ENCODE data around the gene NMNAT2.
"Not testable (repeated sequence)": the region's sequence is repeated elsewhere in the genome, so short reads cannot be mapped to it uniquely, and the experiment has no call there.

Gene NMNAT2

GRCh38 chr1:183431840-183432547 lies 13.8 kb upstream of the NMNAT2 start:
- Histone ChIP-seq H3K79me1 (ENCODE audit: low read length) (no peaks in the 10 kb centered on the region), H3K56ac (ENCODE audit: low read length) (no peak overlapping the region), H3K9ac (ENCODE audit: low read length) (no peak overlapping the region), H3K23ac (ENCODE audit: low read length) (no peak overlapping the region), H3K36me3 (ENCODE audit: control insufficient read depth, insufficient read depth, low read length) (no peaks in the 10 kb centered on the region), H2BK120ac (ENCODE audit: low read depth, low read length) (no peak overlapping the region), H3K27me3 (ENCODE audit: insufficient read depth, low read length, poor library complexity) (no peaks in the 10 kb centered on the region), H3K4me3 (ENCODE audit: low read length) (no peak overlapping the region), H4K8ac (ENCODE audit: low read depth, low read length) (no peak overlapping the region), H2BK15ac (replicated peaks; ENCODE audit: low read depth) (no peak overlapping the region), H3K18ac (ENCODE audit: low read length) (no peak overlapping the region), H3K27ac (ENCODE audit: low read depth, low read length) (no peak overlapping the region), H3K4me1 (ENCODE audit: control insufficient read depth, low read depth, low read length) (no peaks in the 10 kb centered on the region), H3K4ac (ENCODE audit: low read depth, low read length) (no peak overlapping the region), H2BK5ac (ENCODE audit: low read length) (no peak overlapping the region), H3K4me2 (ENCODE audit: low read length) (no peak overlapping the region), H2AK5ac (ENCODE audit: low read length) (no peak overlapping the region), H3K79me2 (ENCODE audit: control insufficient read depth, insufficient read depth, low read length) (no peaks in the 10 kb centered on the region), H4K5ac (ENCODE audit: low read length) (no peak overlapping the region)
- no CpG with 5 or more reads among the region's 4 CpGs for WGBS (ENCODE audit: extremely low coverage, insufficient coverage, low lambda C conversion rate)
- DNase-seq: no peak

GRCh38 chr1:183427591-183427990 lies 9.4 kb upstream of the NMNAT2 start:
- H3K79me2 ChIP-seq (ENCODE audit: control insufficient read depth, insufficient read depth, low read length); H4K8ac ChIP-seq (ENCODE audit: low read depth, low read length); H3K36me3 ChIP-seq (ENCODE audit: control insufficient read depth, insufficient read depth, low read length); H3K18ac ChIP-seq (ENCODE audit: low read length); H4K5ac ChIP-seq (ENCODE audit: low read length); H2BK120ac ChIP-seq (ENCODE audit: low read depth, low read length); H3K56ac ChIP-seq (ENCODE audit: low read length); H3K27me3 ChIP-seq (ENCODE audit: insufficient read depth, low read length, poor library complexity); H2BK15ac ChIP-seq (replicated peaks; ENCODE audit: low read depth); H3K4me1 ChIP-seq (ENCODE audit: control insufficient read depth, low read depth, low read length); H3K23ac ChIP-seq (ENCODE audit: low read length); H2BK5ac ChIP-seq (ENCODE audit: low read length); H3K27ac ChIP-seq (ENCODE audit: low read depth, low read length); DNase-seq; H3K4me2 ChIP-seq (ENCODE audit: low read length); H2AK5ac ChIP-seq (ENCODE audit: low read length); H3K9ac ChIP-seq (ENCODE audit: low read length); H3K4ac ChIP-seq (ENCODE audit: low read depth, low read length); H3K4me3 ChIP-seq (ENCODE audit: low read length); H3K79me1 ChIP-seq (ENCODE audit: low read length): not testable (repeated sequence)
- WGBS (ENCODE audit: extremely low coverage, insufficient coverage, low lambda C conversion rate): no CpG with 5 or more reads among the region's 3 CpGs

GRCh38 chr1:183424691-183425090 lies 6.5 kb upstream of the NMNAT2 start:
- Histone ChIP-seq H4K8ac (ENCODE audit: low read depth, low read length) (no peak overlapping the region), H3K9ac (ENCODE audit: low read length) (no peak overlapping the region), H3K27me3 (ENCODE audit: insufficient read depth, low read length, poor library complexity) (no peaks in the 10 kb centered on the region), H3K79me1 (ENCODE audit: low read length) (no peaks in the 10 kb centered on the region), H3K56ac (ENCODE audit: low read length) (no peak overlapping the region), H2BK120ac (ENCODE audit: low read depth, low read length) (no peak overlapping the region), H3K4me1 (ENCODE audit: control insufficient read depth, low read depth, low read length) (no peaks in the 10 kb centered on the region), H3K4me3 (ENCODE audit: low read length) (no peak overlapping the region), H3K18ac (ENCODE audit: low read length) (no peak overlapping the region), H3K23ac (ENCODE audit: low read length) (no peak overlapping the region), H2BK15ac (replicated peaks; ENCODE audit: low read depth) (no peak overlapping the region), H4K5ac (ENCODE audit: low read length) (no peak overlapping the region), H3K79me2 (ENCODE audit: control insufficient read depth, insufficient read depth, low read length) (no peaks in the 10 kb centered on the region), H3K27ac (ENCODE audit: low read depth, low read length) (no peak overlapping the region), H2AK5ac (ENCODE audit: low read length) (no peak overlapping the region), H3K4ac (ENCODE audit: low read depth, low read length) (no peak overlapping the region), H2BK5ac (ENCODE audit: low read length) (no peak overlapping the region), H3K4me2 (ENCODE audit: low read length) (no peak overlapping the region), H3K36me3 (ENCODE audit: control insufficient read depth, insufficient read depth, low read length) (no peaks in the 10 kb centered on the region)
- no peak for DNase-seq

- Histone ChIP-seq H3K4me3 (ENCODE audit: low read length) (no peak overlapping the region), H4K8ac (ENCODE audit: low read depth, low read length) (no peak overlapping the region), H3K4ac (ENCODE audit: low read depth, low read length) (no peak overlapping the region), H3K4me1 (ENCODE audit: control insufficient read depth, low read depth, low read length) (no peaks in the 10 kb centered on the region), H3K27me3 (ENCODE audit: insufficient read depth, low read length, poor library complexity) (no peaks in the 10 kb centered on the region), H3K9ac (ENCODE audit: low read length) (no peak overlapping the region), H3K79me2 (ENCODE audit: control insufficient read depth, insufficient read depth, low read length) (no peaks in the 10 kb centered on the region), H3K79me1 (ENCODE audit: low read length) (no peaks in the 10 kb centered on the region), H2BK120ac (ENCODE audit: low read depth, low read length) (no peak overlapping the region), H2BK5ac (ENCODE audit: low read length) (no peak overlapping the region), H2AK5ac (ENCODE audit: low read length) (no peak overlapping the region), H3K18ac (ENCODE audit: low read length) (no peak overlapping the region), H2BK15ac (replicated peaks; ENCODE audit: low read depth) (no peak overlapping the region), H3K27ac (ENCODE audit: low read depth, low read length) (no peak overlapping the region), H3K56ac (ENCODE audit: low read length) (no peak overlapping the region), H3K36me3 (ENCODE audit: control insufficient read depth, insufficient read depth, low read length) (no peaks in the 10 kb centered on the region), H3K4me2 (ENCODE audit: low read length) (no peak overlapping the region), H4K5ac (ENCODE audit: low read length) (no peak overlapping the region), H3K23ac (ENCODE audit: low read length) (no peak overlapping the region)
- DNase-seq: no peak
- no CpG with 5 or more reads among the region's 1 CpG for WGBS (ENCODE audit: extremely low coverage, insufficient coverage, low lambda C conversion rate)
These were observed 5.4 kb upstream of the NMNAT2 start for GRCh38 chr1:183423541-183423940.

GRCh38 chr1:183419399-183419798 lies 1.2 kb upstream of the NMNAT2 start:
- Histone ChIP-seq H3K4ac (ENCODE audit: low read depth, low read length) (no peak overlapping the region), H3K18ac (ENCODE audit: low read length) (no peak overlapping the region), H3K36me3 (ENCODE audit: control insufficient read depth, insufficient read depth, low read length) (no peaks in the 10 kb centered on the region), H2AK5ac (ENCODE audit: low read length) (no peak overlapping the region), H3K4me3 (ENCODE audit: low read length) (no peak overlapping the region), H2BK15ac (replicated peaks; ENCODE audit: low read depth) (no peak overlapping the region), H2BK120ac (ENCODE audit: low read depth, low read length) (no peak overlapping the region), H3K27me3 (ENCODE audit: insufficient read depth, low read length, poor library complexity) (peaks cover 6% of the 10 kb centered on the region), H3K23ac (ENCODE audit: low read length) (no peak overlapping the region), H2BK5ac (ENCODE audit: low read length) (no peak overlapping the region), H3K4me1 (ENCODE audit: control insufficient read depth, low read depth, low read length) (peaks cover 2% of the 10 kb centered on the region), H3K79me1 (ENCODE audit: low read length) (no peaks in the 10 kb centered on the region), H4K5ac (ENCODE audit: low read length) (no peak overlapping the region), H3K79me2 (ENCODE audit: control insufficient read depth, insufficient read depth, low read length) (no peaks in the 10 kb centered on the region), H3K9ac (ENCODE audit: low read length) (no peak overlapping the region), H3K27ac (ENCODE audit: low read depth, low read length) (no peak overlapping the region), H4K8ac (ENCODE audit: low read depth, low read length) (no peak overlapping the region), H3K56ac (ENCODE audit: low read length) (no peak overlapping the region), H3K4me2 (ENCODE audit: low read length) (no peak overlapping the region)
- DNase-seq: no peak
- WGBS (ENCODE audit: extremely low coverage, insufficient coverage, low lambda C conversion rate): no CpG with 5 or more reads among the region's 3 CpGs

GRCh38 chr1:183418696-183419095 lies 516 bp upstream of the NMNAT2 start:
- H3K4me3 ChIP-seq (ENCODE audit: low read length): no peak overlapping the region
- H2BK120ac ChIP-seq (ENCODE audit: low read depth, low read length): no peak overlapping the region
- H2BK15ac ChIP-seq (replicated peaks; ENCODE audit: low read depth): no peak overlapping the region
- peaks cover 2% of the 10 kb centered on the region for H3K4me1 ChIP-seq (ENCODE audit: control insufficient read depth, low read depth, low read length)
- no peaks in the 10 kb centered on the region for H3K36me3 ChIP-seq (ENCODE audit: control insufficient read depth, insufficient read depth, low read length)
- no peak overlapping the region for H3K23ac ChIP-seq (ENCODE audit: low read length)
- no peak overlapping the region for H3K56ac ChIP-seq (ENCODE audit: low read length)
- H3K18ac ChIP-seq (ENCODE audit: low read length): no peak overlapping the region
- H4K8ac ChIP-seq (ENCODE audit: low read depth, low read length): no peak overlapping the region
- H3K79me1 ChIP-seq (ENCODE audit: low read length): no peaks in the 10 kb centered on the region
- H2AK5ac ChIP-seq (ENCODE audit: low read length): no peak overlapping the region
- no peak overlapping the region for H3K27ac ChIP-seq (ENCODE audit: low read depth, low read length)
- DNase-seq: no peak
- WGBS (ENCODE audit: extremely low coverage, insufficient coverage, low lambda C conversion rate): no CpG with 5 or more reads among the region's 6 CpGs
- no peaks in the 10 kb centered on the region for H3K79me2 ChIP-seq (ENCODE audit: control insufficient read depth, insufficient read depth, low read length)
- H2BK5ac ChIP-seq (ENCODE audit: low read length): no peak overlapping the region
- peaks cover 6% of the 10 kb centered on the region for H3K27me3 ChIP-seq (ENCODE audit: insufficient read depth, low read length, poor library complexity)
- no peak overlapping the region for H3K4ac ChIP-seq (ENCODE audit: low read depth, low read length)
- no peak overlapping the region for H3K9ac ChIP-seq (ENCODE audit: low read length)
- no peak overlapping the region for H4K5ac ChIP-seq (ENCODE audit: low read length)
- no peak overlapping the region for H3K4me2 ChIP-seq (ENCODE audit: low read length)

Data from mesendoderm (in vitro differentiated cells).